Measurements from ENCODE around the gene VSIG10L.
A peak's percentile ranks its signal among the peaks of the same experiment; 100 is the strongest.

Gene VSIG10L

GRCh38 chr19:51341976-51342580 is at the start of gene VSIG10L:
VSIG10L (minus strand) TSS chr19:51342139; CDS start chr19:51342124, 15 bp downstream.
- DNase-seq, result no peak

- no peak for DNase-seq
Observed at GRCh38 chr19:51391073-51391611, 49.2 kb upstream of the VSIG10L start.

GRCh38 chr19:51389143-51389542 is 47.2 kb upstream of the VSIG10L start:
- DNase-seq, result no peak

GRCh38 chr19:51387924-51388389 is 46.0 kb upstream of the VSIG10L start, which contains the start of gene LIM2:
LIM2 (minus strand) TSS chr19:51387974; CDS start chr19:51387443, 531 bp downstream.
- no peak for DNase-seq

- no peak for DNase-seq
Observed at GRCh38 chr19:51386882-51387520, 45.1 kb upstream of the VSIG10L start.

- DNase-seq, result no peak
Observed at GRCh38 chr19:51382004-51382403, 40.1 kb upstream of the VSIG10L start.

- no peak for DNase-seq
Observed at GRCh38 chr19:51380379-51380778, 38.4 kb upstream of the VSIG10L start.

- no peak for DNase-seq
Observed at GRCh38 chr19:51377422-51377821, 35.5 kb upstream of the VSIG10L start.

- DNase-seq, result no peak
Observed at GRCh38 chr19:51375504-51376221, 33.7 kb upstream of the VSIG10L start.

GRCh38 chr19:51372649-51373504 is 30.9 kb upstream of the VSIG10L start, which contains the start of gene NKG7:
NKG7 (minus strand) TSS chr19:51372654; CDS start chr19:51372535, 119 bp downstream.
- no peak for DNase-seq

GRCh38 chr19:51372021-51372648 is 30.2 kb upstream of the VSIG10L start:
- no peak for DNase-seq

GRCh38 chr19:51371186-51371690 is 29.3 kb upstream of the VSIG10L start:
- no peak for DNase-seq

- no peak for DNase-seq
Observed at GRCh38 chr19:51370230-51370629, 28.3 kb upstream of the VSIG10L start.

- no peak for DNase-seq
Observed at GRCh38 chr19:51368366-51369282, 26.7 kb upstream of the VSIG10L start, which contains the start of gene CLDND2. CLDND2 (minus strand) TSS chr19:51369003; CDS start chr19:51368577, 426 bp downstream.

- peak; percentile 97 for DNase-seq
Observed at GRCh38 chr19:51367565-51368365, 25.8 kb upstream of the VSIG10L start.

GRCh38 chr19:51367255-51367564 is 25.3 kb upstream of the VSIG10L start:
- no peak for DNase-seq

- peak; percentile 98 for DNase-seq
Observed at GRCh38 chr19:51366389-51367254, 24.7 kb upstream of the VSIG10L start.

GRCh38 chr19:51365965-51366388 is 24.0 kb upstream of the VSIG10L start, which contains the start of gene ETFB:
ETFB (minus strand) TSS chr19:51366388; CDS start chr19:51366326, 62 bp downstream.
- no peak for DNase-seq
